Uterus (tissue), 4 donors: ENCODE results near the gene RFX6. TPM values are rescaled to one million over a fixed set of nuclear protein-coding genes. Genes with fewer than 3 reads are reported as not detected.
A peak's percentile ranks its signal among the peaks of the same experiment; 100 is the strongest.

ENCODE experiments used
- DNase-seq, 2 donors: peaks; one replicate each; pipeline ENCODE4 v3.0.0-alpha.2; 2019 to 2020
- H3K27ac ChIP-seq, 2 donors: fragments of 200-600 bp; sonication (generic); 1 replicate in 1 of 2; 2 replicates in 1 of 2; pipeline ENCODE4 v1.5.1; 2016 to 2018
- H3K27me3 ChIP-seq, 2 donors: fragments of 200-600 bp; sonication (generic); one replicate each; pipeline ENCODE4 v1.5.1; 2018 to 2019; ENCODE audit warnings: control low read depth in 1 of 2
- H3K36me3 ChIP-seq, 2 donors: fragments of 200-600 bp; sonication (generic); one replicate each; pipeline ENCODE4 v1.5.1; 2019; ENCODE audit warnings: control low read depth in 1 of 2
- H3K4me1 ChIP-seq, 2 donors: fragments of 200-600 bp; sonication (generic); one replicate each; pipeline ENCODE4 v1.5.1; 2018 to 2019; ENCODE audit warnings: control low read depth in 1 of 2
- H3K4me3 ChIP-seq, 2 donors: fragments of 200-600 bp; sonication (generic); 1 replicate in 1 of 2; 2 replicates in 1 of 2; pipeline ENCODE4 v1.5.1; 2018 to 2019; ENCODE audit warnings: mild to moderate bottlenecking in 1 of 2
- H3K9me3 ChIP-seq, 2 donors: fragments of 200-600 bp; sonication (generic); one replicate each; pipeline ENCODE4 v1.5.1; 2019; ENCODE audit warnings: control low read depth in 1 of 2
- CTCF ChIP-seq, 4 experiments: fragments of 200-600 bp in 2 of 4; fragments of 450-650 bp in 2 of 4; sonication (generic) in 2 of 4; IDR thresholded peaks; one replicate each; pipeline ENCODE4 v1.5.1; 2016 to 2019; ENCODE audit warnings: antibody characterized with exemption in 4 of 4, mild to moderate bottlenecking in 2 of 4, moderate library complexity in 1 of 4
- POLR2A ChIP-seq, 2 donors: fragments of 450-650 bp; IDR thresholded peaks; one replicate each; pipeline ENCODE4 v1.6.1; 2016; ENCODE audit warnings: antibody characterized with exemption in 2 of 2, mild to moderate bottlenecking in 1 of 2, moderate library complexity in 1 of 2
- intact Hi-C: fragments of 100-400 bp; cut with DNase I; formaldehyde crosslinking; loops from one replicate; pipeline ENCODE4 v1.15.1; 2023; ENCODE audit warnings: low total_unique reads
- total RNA-seq, 4 donors: library from RNA; depleted of rRNA in 3 of 4; stranded (reverse); fragments of >200 nt in 3 of 4; gene quantifications; one replicate each; pipeline versions ENCODE4 v1.1.0 to v1.2.4, GENCODE V29; 2014 to 2023
- donor health status: DM: yes; HTN: yes; CAD: no.

RFX6 gene
- total RNA-seq, 4 donors from 2014 or later, result not detected

DNA sequence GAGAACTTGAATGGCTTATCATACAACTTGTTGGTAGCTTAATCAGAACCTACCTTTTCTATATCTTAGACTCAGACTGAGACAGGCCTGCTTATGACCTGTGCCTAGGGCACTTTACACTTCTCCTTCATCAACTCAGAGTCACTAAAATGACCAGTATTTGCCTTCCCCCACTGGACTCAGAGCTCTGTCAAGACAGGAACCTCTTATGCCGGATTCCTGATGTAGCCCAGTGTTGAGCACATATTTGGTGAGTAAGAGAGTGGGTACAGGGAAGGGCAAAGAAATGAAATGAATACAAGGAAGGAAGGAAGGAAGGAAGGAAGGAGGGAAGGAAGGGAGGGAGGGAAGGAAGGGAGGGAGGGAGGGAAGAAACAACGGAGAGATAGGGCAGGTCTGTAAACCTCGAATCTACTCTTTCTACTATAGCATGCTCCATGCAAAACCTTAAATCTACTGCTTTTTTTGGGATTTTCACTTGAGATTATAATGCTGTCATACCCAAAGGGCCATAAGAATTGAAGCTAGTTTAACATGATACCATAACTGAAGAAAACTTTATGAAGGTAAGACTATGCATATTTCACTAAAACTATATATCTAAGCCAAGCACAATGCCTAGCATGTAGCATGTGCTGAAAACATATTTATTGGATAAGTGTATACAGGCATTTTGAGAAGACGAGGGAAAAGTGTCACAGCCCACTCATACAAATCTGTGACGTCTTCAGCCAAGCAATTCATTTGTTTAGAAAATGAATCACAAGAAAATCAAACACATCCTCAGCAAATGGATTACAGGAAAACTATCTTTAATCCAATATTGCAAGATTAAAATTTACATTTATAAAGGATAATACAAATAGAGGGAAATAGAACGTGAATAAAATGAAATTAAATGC lies 89.9 kb downstream of the RFX6 start:
- intact Hi-C loops, result no loop called here
- H3K36me3 ChIP-seq, result no peaks in the 10 kb centered on the region
- H3K9me3 ChIP-seq, result no peaks in the 10 kb centered on the region
- H3K27me3 ChIP-seq, result no peaks in the 10 kb centered on the region
- no peak for TF ChIP-seq POLR2A (IDR thresholded peaks at IDR 0.05)
- TF ChIP-seq CTCF (IDR thresholded peaks at IDR 0.05), result no peak
- no peak overlapping the region for H3K27ac ChIP-seq
- DNase-seq, result no peak
- H3K4me1 ChIP-seq, result no peaks in the 10 kb centered on the region
- no peak overlapping the region for H3K4me3 ChIP-seq

DNA sequence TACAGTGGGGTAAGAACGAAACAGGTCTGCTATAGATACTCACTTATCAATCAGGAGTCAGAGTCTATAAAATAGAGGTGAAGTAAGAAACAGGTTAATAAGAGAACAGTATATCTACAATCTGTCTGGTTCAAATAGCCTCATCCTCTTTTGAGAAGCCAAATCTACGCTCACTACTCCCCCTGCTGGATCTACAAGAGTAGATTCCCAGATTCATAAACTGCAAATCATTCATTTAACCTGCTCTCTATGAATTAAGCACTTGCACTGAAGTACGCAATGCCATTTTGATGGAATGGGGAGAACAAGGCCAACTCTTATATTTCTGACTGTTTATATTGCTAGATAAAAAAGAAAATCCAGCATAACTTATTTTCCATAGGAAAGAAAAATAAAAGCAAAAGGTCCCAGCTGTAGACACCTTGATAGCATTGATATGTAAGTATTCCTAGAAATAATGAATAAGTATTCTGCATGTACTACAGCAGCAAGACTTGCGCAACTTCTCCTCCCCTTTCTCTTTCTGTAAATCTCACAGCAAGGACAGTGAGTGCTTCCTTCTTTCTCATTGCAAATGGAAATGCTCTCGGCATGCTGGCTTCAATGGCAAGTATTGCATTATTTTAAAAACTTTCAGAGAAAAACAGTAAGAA lies 92.3 kb downstream of the RFX6 start:
- no peak overlapping the region for H3K4me3 ChIP-seq
- no peaks in the 10 kb centered on the region for H3K36me3 ChIP-seq
- DNase-seq, result no peak
- intact Hi-C loops, result no loop called here
- no peaks in the 10 kb centered on the region for H3K27me3 ChIP-seq
- H3K4me1 ChIP-seq, result no peaks in the 10 kb centered on the region
- no peak overlapping the region for H3K27ac ChIP-seq
- no peaks in the 10 kb centered on the region for H3K9me3 ChIP-seq
- TF ChIP-seq CTCF (IDR thresholded peaks at IDR 0.05) (peak; percentile 16 to 26 (median 22)), POLR2A (IDR thresholded peaks at IDR 0.05) (no peak)

DNA sequence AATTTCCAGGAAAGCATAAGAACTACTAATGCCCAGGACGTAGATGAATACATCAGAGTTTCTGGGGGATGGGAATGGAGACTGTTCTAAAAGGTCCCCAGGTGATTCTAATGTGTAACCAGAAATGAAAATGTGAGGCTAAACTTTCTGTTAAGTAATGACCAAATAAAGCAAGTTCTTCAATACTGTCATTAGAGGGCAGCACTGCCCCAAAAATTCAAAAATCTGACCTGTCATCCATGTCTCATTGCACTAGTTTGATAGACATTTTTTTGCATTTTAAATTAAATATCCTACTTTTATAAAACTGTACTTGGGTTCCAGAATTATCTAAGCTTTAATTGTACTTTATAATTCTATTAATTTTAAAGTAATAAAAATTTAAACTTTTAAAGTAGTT lies 94.9 kb downstream of the RFX6 start:
- TF ChIP-seq CTCF (IDR thresholded peaks at IDR 0.05), result peak in 1 of 4 experiments; percentile 15
- no peak for TF ChIP-seq POLR2A (IDR thresholded peaks at IDR 0.05)
- no peaks in the 10 kb centered on the region for H3K36me3 ChIP-seq
- no peaks in the 10 kb centered on the region for H3K27me3 ChIP-seq
- no peak overlapping the region for H3K27ac ChIP-seq
- no peak for DNase-seq
- intact Hi-C loops, result no loop called here
- no peak overlapping the region for H3K4me3 ChIP-seq
- no peaks in the 10 kb centered on the region for H3K4me1 ChIP-seq
- no peaks in the 10 kb centered on the region for H3K9me3 ChIP-seq

DNA sequence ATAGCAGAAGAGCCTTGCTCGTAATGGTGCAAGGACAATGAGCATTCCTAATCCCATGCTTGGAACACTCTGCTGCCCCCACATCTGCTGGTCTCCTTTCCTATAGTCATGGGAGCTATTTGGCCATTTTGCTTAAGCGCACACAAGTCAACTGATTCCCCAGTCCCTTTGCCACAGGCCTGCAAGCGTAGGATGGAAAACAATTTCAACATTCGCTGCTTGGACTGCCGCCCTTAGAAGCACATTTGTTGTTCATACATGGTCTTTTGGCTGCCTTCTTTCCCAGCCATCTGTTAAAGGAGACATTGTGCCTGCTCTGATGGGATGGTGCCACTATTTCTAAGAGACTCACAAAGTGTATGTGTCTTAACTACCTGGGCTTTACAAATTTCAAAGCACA lies 96.9 kb downstream of the RFX6 start:
- no peak overlapping the region for H3K4me3 ChIP-seq
- no peaks in the 10 kb centered on the region for H3K4me1 ChIP-seq
- no peak for TF ChIP-seq POLR2A (IDR thresholded peaks at IDR 0.05)
- no peak for TF ChIP-seq CTCF (IDR thresholded peaks at IDR 0.05)
- intact Hi-C loops, result no loop called here
- H3K27ac ChIP-seq, result no peak overlapping the region
- H3K9me3 ChIP-seq, result no peaks in the 10 kb centered on the region
- no peaks in the 10 kb centered on the region for H3K27me3 ChIP-seq
- DNase-seq, result no peak
- no peaks in the 10 kb centered on the region for H3K36me3 ChIP-seq
